CD14-positive monocyte (primary cell): ENCODE results near the gene DLEU7. TPM values are rescaled to one million over a fixed set of nuclear protein-coding genes. Genes with fewer than 3 reads are reported as not detected.

Source experiments
- DNase-seq, 3 donors: peaks; one replicate each; pipeline ENCODE4 v3.0.0-alpha.2; 2011 to 2022
- H2AFZ ChIP-seq: 2 replicates; pipeline ENCODE4 v1.6.0; 2012; ENCODE audit warnings: mild to moderate bottlenecking, low read depth, low read length, inconsistent platforms; ENCODE audit not compliant: insufficient read depth, poor library complexity, severe bottlenecking
- H3K27ac ChIP-seq, 2 donors: 1 replicate in 1 of 2; 2 replicates in 1 of 2; pipeline ENCODE4 v1.5.1; 2012 to 2013; ENCODE audit warnings: low read length in 2 of 2, control low read depth in 1 of 2, inconsistent platforms in 1 of 2, low read depth in 1 of 2, mild to moderate bottlenecking in 1 of 2
- H3K27me3 ChIP-seq, 2 donors: one replicate each; pipeline versions ENCODE4 v1.6.0 to v1.6.1; 2011 to 2013; ENCODE audit warnings: low read length in 2 of 2; ENCODE audit not compliant: control insufficient read depth in 2 of 2, insufficient read depth in 2 of 2
- H3K36me3 ChIP-seq, 2 donors: replicated peaks in 1 of 2; 1 replicate in 1 of 2; 2 replicates in 1 of 2; pipeline versions ENCODE4 v1.5.1 to v1.6.1; 2012 to 2013; ENCODE audit warnings: low read length in 2 of 2, control low read depth in 1 of 2, inconsistent platforms in 1 of 2, mild to moderate bottlenecking in 1 of 2; ENCODE audit not compliant: insufficient read depth in 2 of 2, control insufficient read depth in 1 of 2
- H3K4me1 ChIP-seq, 2 donors: 1 replicate in 1 of 2; 2 replicates in 1 of 2; pipeline versions ENCODE4 v1.5.1 to v1.6.1; 2012 to 2013; ENCODE audit warnings: low read length in 2 of 2, control low read depth in 1 of 2, inconsistent platforms in 1 of 2, mild to moderate bottlenecking in 1 of 2, moderate library complexity in 1 of 2; ENCODE audit not compliant: insufficient read depth in 2 of 2, control insufficient read depth in 1 of 2
- H3K4me2 ChIP-seq: replicated peaks from 2 replicates; pipeline ENCODE3; 2012; ENCODE audit warnings: low read length, moderate library complexity, mild to moderate bottlenecking; ENCODE audit not compliant: poor library complexity, severe bottlenecking; ENCODE audit errors: extremely low read depth
- H3K4me3 ChIP-seq, 3 experiments: fragments of 200-600 bp in 1 of 3; sonication (generic) in 1 of 3; replicated peaks in 1 of 3; 1 replicate in 2 of 3; 2 replicates in 1 of 3; pipeline ENCODE4 v1.5.1; 2011 to 2013; ENCODE audit warnings: low read length in 3 of 3, mild to moderate bottlenecking in 3 of 3, control low read depth in 2 of 3, low read depth in 2 of 3, inconsistent platforms in 1 of 3, moderate library complexity in 1 of 3
- H3K79me2 ChIP-seq: 2 replicates; pipeline ENCODE4 v1.6.0; 2012; ENCODE audit warnings: mild to moderate bottlenecking, control low read depth, inconsistent platforms, low read length, moderate library complexity; ENCODE audit not compliant: insufficient read depth
- H3K9ac ChIP-seq: 2 replicates; pipeline ENCODE4 v1.6.0; 2017; ENCODE audit warnings: low read length, mild to moderate bottlenecking; ENCODE audit not compliant: insufficient read depth, poor library complexity, severe bottlenecking
- H3K9me3 ChIP-seq, 2 donors: replicated peaks in 1 of 2; 1 replicate in 1 of 2; 2 replicates in 1 of 2; pipeline versions ENCODE4 v1.5.1 to v1.6.1; 2012 to 2013; ENCODE audit warnings: low read length in 2 of 2, control low read depth in 1 of 2; ENCODE audit not compliant: control insufficient read depth in 1 of 2, insufficient read depth in 1 of 2
- H4K20me1 ChIP-seq: 2 replicates; pipeline ENCODE4 v1.6.0; 2012; ENCODE audit warnings: mild to moderate bottlenecking, low read length, control low read depth, moderate library complexity; ENCODE audit not compliant: insufficient read depth
- H3K27ac Mint-ChIP-seq, 7 donors: one replicate each; pipeline ENCODE4 v1.8.0; 2020; ENCODE audit warnings: mild to moderate bottlenecking in 7 of 7, mixed read lengths in 7 of 7, moderate library complexity in 6 of 7, inconsistent platforms in 2 of 7
- H3K27me3 Mint-ChIP-seq, 3 donors: one replicate each; pipeline ENCODE4 v1.8.0; 2021 to 2022; ENCODE audit warnings: low read depth in 3 of 3, mild to moderate bottlenecking in 3 of 3, mixed read lengths in 3 of 3, moderate library complexity in 3 of 3, inconsistent platforms in 1 of 3
- H3K36me3 Mint-ChIP-seq, 2 donors: one replicate each; pipeline ENCODE4 v1.8.0; 2020; ENCODE audit warnings: mixed read lengths in 2 of 2, inconsistent platforms in 1 of 2, mild to moderate bottlenecking in 1 of 2
- H3K4me1 Mint-ChIP-seq: one replicate; pipeline ENCODE4 v1.8.0; 2020; ENCODE audit warnings: mild to moderate bottlenecking, mixed read lengths
- H3K4me3 Mint-ChIP-seq, 2 donors: one replicate each; pipeline ENCODE4 v1.8.0; 2020; ENCODE audit warnings: mild to moderate bottlenecking in 2 of 2, mixed read lengths in 2 of 2, moderate library complexity in 1 of 2
- H3K9me3 Mint-ChIP-seq, 7 donors: one replicate each; pipeline ENCODE4 v1.8.0; 2020 to 2022; ENCODE audit warnings: mixed read lengths in 7 of 7, mild to moderate bottlenecking in 6 of 7, moderate library complexity in 6 of 7, inconsistent platforms in 2 of 7
- WGBS: methylation state at CpG from one replicate; pipeline ENCODE4 v1.1.5; 2013; ENCODE audit warnings: missing lambda C conversion rate; ENCODE audit not compliant: insufficient coverage; 5-methylcytosine and 5-hydroxymethylcytosine counted together
- intact Hi-C, 2 donors: fragments of 100-400 bp; cut with micrococcal nuclease; formaldehyde crosslinking; loops; one replicate each; pipeline versions ENCODE4 v1.15.0 to v1.15.1; 2023
- polyA plus RNA-seq, 3 donors: library from polyadenylated mRNA; depleted of rRNA in 1 of 3; unstranded in 2 of 3; stranded (reverse) in 1 of 3; fragments of 300-500 nt in 2 of 3; fragments of >200 nt in 1 of 3; fragmentation: Illumina TruSeq in 2 of 3; gene quantifications; 1 replicate in 2 of 3; 2 replicates in 1 of 3; pipeline ENCODE4 v1.2.3, GENCODE V29; 2012 to 2021
- TF ChIP-seq, protein P1 (sequence below): fragments of 200-600 bp; IDR thresholded peaks from one replicate; pipeline ENCODE4 v1.8.0; 2022; ENCODE audit warnings: antibody characterized with exemption, mild to moderate bottlenecking

DLEU7 gene
- polyA plus RNA-seq, 3 donors: 1.4 to 16.1 (median 13.0) TPM

DNA sequence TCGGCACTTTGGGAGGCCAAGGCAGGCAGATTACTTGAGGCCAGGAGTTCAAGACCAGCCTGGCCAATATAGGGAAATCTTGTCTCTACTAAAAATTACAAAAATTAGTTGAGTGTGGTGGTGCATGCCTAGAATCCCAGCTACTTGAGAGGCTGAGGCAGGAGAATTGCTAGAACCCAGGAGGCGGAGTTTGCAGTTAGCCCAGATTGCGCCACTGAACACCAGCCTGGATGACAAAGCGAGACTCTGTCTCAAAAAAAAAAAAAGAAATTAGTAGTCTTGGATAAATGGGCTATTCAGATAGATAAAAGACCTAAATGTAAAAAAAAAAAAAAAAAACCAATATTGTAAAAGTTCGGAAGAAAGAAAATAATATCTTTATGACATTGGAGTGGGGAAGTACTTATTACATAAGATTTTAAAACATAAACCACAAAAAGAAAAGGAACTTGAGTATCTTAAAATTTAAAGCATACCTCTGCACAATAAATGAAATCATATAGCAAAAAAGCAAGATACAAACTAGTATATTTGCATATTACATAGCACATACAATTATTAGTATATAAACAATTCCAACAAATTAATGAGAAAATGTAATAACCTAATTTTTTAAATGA is 39.4 kb upstream of the DLEU7 start:
- peak overlapping the region; percentile 43 for H3K4me2 ChIP-seq

DNA sequence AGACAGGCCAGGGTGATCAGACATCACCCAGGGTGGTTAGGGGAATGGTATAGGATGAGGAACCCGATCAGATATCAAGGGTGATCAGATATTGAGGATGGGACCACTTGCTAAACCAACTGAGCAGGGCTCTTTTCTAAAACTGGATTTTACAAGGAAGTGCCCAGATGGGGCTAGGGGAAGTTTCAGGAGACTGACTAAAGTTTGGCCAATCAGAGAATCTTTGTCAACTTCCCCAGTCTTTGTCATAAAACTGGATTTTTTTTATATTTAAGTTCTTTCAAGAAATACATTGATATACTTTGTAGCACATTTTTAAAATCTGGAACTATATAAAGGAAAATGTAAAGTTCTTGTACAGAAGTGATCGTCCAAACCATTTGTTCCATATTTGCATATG is 30.5 kb upstream of the DLEU7 start:
- peak in 1 of 3 donors; percentile 10 for DNase-seq
- Mint-ChIP-seq H3K4me1 (peaks cover 5% of the 10 kb centered on the region), H3K27me3 (peaks cover 0 to 4% (median 0%) of the 10 kb centered on the region in 3 donors), H3K4me3 (no peak overlapping the region), H3K9me3 (peaks cover 0 to 6% (median 0%) of the 10 kb centered on the region in 7 donors), H3K27ac (no peak overlapping the region), H3K36me3 (no peaks in the 10 kb centered on the region)
- TF ChIP-seq, protein P1, sequence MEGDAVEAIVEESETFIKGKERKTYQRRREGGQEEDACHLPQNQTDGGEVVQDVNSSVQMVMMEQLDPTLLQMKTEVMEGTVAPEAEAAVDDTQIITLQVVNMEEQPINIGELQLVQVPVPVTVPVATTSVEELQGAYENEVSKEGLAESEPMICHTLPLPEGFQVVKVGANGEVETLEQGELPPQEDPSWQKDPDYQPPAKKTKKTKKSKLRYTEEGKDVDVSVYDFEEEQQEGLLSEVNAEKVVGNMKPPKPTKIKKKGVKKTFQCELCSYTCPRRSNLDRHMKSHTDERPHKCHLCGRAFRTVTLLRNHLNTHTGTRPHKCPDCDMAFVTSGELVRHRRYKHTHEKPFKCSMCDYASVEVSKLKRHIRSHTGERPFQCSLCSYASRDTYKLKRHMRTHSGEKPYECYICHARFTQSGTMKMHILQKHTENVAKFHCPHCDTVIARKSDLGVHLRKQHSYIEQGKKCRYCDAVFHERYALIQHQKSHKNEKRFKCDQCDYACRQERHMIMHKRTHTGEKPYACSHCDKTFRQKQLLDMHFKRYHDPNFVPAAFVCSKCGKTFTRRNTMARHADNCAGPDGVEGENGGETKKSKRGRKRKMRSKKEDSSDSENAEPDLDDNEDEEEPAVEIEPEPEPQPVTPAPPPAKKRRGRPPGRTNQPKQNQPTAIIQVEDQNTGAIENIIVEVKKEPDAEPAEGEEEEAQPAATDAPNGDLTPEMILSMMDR: no peak
- intact Hi-C loops: no loop called here
- Histone ChIP-seq H3K27ac (no peak overlapping the region), H3K4me3 (no peak overlapping the region), H3K79me2 (no peaks in the 10 kb centered on the region), H3K4me1 (no peaks in the 10 kb centered on the region), H3K4me2 (no peak overlapping the region), H3K9me3 (no peaks in the 10 kb centered on the region), H4K20me1 (no peaks in the 10 kb centered on the region), H2AFZ (no peak overlapping the region), H3K9ac (no peak overlapping the region), H3K27me3 (no peaks in the 10 kb centered on the region), H3K36me3 (no peaks in the 10 kb centered on the region)
- WGBS: 100% methylated on average over 1 of the region's 2 CpGs

More for the DNA sequence above, 39.4 kb upstream of the DLEU7 start:
- H3K36me3 Mint-ChIP-seq: no peaks in the 10 kb centered on the region
- peak overlapping the region; percentile 29 to 88 (median 62) for H3K27ac Mint-ChIP-seq
- Histone ChIP-seq H3K9me3 (no peaks in the 10 kb centered on the region), H3K4me1 (peaks cover 32 to 42% of the 10 kb centered on the region in 2 donors), H3K27ac (peak overlapping the region in 1 of 2 donors; percentile 56), H3K79me2 (no peaks in the 10 kb centered on the region), H3K27me3 (no peaks in the 10 kb centered on the region), H4K20me1 (no peaks in the 10 kb centered on the region), H3K9ac (no peak overlapping the region), H2AFZ (no peak overlapping the region), H3K4me3 (peak overlapping the region in 2 of 3 experiments; percentile 20 to 50), H3K36me3 (no peaks in the 10 kb centered on the region)
- intact Hi-C loops: no loop called here
- no peaks in the 10 kb centered on the region for H3K27me3 Mint-ChIP-seq
- peak in 2 of 3 donors; percentile 17 to 32 for DNase-seq
- H3K4me1 Mint-ChIP-seq: peaks cover 46% of the 10 kb centered on the region
- TF ChIP-seq, protein P1: no peak
- H3K4me3 Mint-ChIP-seq: peak overlapping the region; percentile 63 to 69
- peaks cover 0 to 2% (median 0%) of the 10 kb centered on the region in 7 donors for H3K9me3 Mint-ChIP-seq
- WGBS: 33% methylated on average over 1 of the region's 5 CpGs
